HG02678 (cell line): ENCODE data around the gene TGM1.

ENCODE experiments used
- ATAC-seq: cut with Tn5 transposase; IDR thresholded peaks from one replicate; pipeline ENCODE4 v1.9.1; 2021; ENCODE audit warnings: mild to moderate bottlenecking, moderate library complexity; ENCODE audit not compliant: unreplicated experiment

TGM1 gene

DNA sequence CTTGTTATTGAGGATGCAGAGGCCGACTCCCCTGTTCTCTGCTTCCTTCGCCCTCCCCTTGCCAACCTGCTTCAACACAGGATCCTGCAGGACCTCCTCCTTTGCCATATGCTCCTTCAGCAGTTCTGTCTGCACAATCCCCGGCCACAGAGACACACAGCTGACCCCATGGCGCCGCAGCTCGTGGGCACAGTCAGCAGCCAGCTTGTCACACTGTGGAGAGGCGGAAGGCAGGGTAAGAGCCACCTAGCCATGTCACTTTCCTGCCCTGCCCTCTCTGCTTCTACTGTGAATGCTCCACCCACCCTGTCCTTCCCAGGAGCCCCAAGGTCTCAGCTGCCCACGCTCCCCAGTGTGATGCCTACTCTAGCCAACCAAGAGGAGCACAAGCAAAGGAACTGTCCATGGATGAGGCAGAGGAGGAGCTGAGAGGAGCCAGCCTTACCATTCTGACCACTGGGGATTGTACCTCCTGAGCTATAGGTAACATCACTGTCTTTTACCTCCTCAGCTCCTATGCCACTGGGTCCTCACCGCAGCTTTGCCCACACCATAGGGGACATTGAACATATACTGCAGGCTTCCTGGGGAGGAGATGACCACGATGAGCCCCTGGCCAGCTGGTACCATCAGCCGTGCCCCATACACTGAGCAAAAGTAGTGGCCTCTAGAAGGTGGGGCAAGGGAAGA lies 29.3 kb upstream of the TGM1 start:
- no peak for ATAC-seq

DNA sequence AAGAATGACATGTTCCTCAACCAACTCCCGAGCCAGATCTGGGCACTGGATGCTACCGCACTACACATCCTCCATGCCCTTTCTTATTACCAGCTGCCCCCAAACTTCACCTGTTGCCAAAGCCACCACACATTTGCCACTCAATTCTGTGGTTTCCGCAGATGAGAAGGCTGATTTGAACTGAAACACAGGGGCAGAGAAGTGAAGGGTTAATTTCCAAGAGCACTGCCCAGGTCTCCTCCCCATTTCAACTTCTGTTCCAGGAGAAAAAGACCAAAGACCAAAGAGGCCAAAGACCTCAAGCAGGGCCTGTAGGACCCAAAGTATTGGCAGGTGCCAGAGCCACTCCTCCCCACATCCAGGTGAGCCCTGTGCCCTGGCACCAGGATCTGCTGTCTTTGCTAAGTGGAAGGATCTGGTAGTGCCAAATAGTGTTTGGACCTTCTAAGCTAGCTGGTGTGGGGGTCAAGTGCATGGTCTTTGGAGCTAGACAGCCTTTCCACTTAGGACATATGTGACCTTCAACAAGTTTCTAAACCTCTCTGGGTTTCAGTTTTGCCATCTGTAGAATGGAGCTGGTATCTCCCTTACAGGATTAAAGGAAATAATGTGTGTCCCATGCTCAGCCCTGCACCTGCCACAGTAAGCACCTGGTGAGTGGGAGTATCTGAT lies 28.6 kb upstream of the TGM1 start:
- ATAC-seq: no peak

DNA sequence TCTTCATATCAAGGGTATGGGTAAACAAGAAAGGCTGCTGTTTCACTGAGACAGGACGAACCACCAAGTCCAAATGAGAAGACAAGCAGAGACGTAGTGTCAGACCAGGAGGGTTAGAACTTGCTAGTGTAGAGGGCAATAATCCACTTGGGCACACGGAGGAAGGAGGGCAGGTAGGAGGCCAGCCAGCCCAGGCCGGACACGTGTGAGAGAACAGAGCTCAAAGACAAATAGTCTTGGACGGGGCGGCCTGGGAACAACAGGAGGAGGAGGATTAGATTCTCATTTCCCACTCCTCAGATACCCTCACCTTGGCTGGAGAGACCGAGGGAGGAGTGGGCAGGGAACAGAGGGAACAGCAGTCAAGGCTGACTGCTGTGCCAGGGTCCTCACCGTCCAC lies 27.8 kb upstream of the TGM1 start:
- ATAC-seq: no peak

DNA sequence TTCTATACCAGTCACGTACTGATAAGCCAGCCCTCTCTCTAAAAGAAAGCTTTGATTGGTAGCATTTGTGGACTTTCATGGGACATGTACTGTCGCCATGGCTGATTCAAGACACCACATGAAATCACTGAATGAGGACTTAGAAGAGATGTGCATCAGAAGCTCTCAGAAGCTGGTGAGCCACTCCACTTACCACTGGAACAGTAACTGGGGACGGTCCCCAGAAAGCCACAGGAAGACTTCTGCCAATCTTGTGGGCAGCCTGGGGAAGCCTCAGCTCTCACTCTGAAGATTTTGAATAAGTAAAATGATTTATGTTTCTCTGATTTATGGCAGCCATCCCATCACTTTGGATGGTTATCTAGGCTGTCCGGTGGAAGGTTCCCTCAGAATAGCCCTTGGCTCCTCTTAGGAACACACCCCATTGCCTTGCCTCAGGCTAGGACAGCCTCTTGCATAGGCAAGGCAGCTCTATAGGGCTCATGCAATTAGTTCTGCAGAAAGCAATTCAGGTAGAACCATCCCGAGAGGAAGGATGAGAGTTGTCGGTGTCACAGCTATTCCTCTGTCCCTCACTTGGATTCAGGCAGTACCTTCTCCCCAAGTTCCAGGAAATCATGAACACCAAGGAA lies 26.8 kb upstream of the TGM1 start:
- no peak for ATAC-seq

DNA sequence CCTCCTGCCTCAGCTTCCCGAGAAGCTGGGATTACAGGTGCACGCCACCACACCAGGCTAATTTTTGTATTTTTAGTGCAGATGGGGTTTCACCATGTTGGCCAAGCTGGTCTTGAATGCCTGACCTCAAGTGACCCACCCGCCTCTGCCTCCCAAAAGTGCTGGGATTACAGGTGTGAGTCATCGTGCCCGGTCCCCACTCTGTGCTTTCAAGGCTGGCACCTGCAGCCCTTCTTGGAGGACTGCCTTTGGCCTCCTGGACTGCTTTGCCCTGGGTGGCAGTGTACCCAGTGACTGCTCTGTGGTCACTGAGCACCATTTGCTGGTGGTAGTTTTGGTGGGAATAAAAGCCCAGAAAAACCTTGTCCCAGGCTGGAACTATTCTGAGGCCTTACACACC lies 24.0 kb upstream of the TGM1 start:
- no peak for ATAC-seq

DNA sequence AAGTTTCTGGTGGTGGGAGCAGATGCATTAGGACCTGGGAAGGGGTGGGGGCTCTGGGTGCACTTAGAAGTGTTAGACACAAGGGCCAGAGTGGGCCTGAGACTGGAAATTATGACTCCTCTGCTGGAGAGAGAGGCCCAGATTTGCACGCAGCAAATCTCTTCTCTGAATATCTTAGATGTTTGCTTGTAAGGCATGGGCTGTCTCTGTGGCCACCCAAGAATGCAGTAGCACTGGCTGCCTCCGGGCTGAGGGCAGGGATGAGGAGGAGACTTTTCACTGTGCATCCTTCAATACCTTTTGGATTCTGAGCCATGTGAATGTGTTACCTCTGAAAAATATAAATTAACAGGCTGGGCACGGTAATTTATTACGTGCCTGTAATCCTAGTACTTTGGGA lies 22.4 kb upstream of the TGM1 start:
- ATAC-seq: no peak

DNA sequence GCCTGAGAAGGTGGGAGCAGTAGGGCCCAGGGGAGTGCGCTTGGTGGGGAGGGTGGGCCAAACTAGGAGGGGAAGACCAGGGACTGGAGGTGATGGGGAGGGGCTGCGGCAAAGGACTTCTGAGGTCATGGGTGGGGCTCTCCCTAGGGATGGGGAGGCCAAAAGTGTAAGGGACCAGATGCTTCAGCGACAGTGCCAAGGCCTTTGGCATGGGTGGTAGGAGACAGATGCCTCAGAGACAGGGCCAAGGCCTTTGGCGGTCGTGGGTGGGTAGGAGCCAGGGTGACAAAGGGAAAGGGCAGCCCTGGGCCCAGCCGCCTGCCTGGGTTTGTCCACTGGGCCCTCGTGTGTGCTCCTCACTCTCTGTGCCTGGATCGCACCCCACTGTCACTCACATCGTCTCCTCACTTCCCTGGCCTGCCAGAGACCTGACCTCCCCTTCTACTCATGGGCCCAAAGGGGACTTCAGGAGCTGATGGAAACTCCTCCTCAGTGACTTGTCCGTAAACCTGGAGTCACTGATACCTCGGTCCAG lies 21.6 kb upstream of the TGM1 start:
- ATAC-seq: no peak

DNA sequence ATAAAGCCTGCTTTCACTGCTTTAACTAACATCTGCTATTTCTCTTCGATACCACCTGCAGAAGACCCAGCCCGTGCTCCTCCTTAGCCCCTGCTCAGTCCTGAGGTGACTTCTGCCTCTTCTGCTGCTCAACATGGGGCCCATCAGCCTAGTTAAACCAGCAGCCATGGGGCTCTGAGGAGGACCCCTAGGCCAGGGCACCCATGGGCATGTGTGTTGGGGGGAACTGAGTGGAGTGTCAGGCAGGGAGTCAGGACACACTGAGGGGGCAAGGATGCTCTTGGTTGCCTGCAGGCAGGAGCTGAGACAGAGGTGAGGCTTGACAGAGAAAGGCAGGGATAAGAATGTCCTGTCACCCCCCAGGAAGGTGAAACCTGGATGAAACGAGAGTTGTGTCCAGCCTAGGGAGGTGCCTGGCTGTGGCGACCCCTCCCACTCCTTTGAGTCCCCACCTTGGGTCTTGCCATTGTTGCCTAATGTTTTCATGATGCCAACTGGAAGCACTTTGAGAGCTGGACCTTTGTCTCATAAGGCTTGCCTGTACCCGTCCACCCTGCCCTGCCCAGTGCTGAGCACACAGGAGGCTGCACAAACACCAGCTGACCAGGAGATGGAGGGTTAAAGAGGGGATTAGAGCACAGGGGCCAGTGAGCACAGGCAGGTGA lies 21.0 kb upstream of the TGM1 start:
- no peak for ATAC-seq

DNA sequence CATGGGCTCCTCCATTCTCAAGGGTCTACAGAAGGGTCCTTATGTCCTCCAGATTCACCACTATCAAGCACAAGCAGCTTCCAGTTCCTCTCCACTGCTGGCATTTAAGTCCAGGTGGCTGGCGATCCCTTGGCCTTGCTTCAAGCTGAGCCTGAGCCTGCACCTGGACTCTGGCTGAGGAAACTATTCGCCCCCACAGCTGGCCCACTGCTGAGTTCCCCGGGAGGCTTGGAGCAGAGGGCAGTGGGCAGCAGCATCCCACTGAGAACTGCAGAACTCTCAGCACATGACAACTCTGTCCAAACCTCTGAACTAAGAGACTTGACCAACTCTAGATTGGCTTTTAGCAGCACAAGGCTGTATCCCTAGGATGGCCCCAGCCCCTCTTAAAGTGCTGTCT lies 19.8 kb upstream of the TGM1 start:
- no peak for ATAC-seq

DNA sequence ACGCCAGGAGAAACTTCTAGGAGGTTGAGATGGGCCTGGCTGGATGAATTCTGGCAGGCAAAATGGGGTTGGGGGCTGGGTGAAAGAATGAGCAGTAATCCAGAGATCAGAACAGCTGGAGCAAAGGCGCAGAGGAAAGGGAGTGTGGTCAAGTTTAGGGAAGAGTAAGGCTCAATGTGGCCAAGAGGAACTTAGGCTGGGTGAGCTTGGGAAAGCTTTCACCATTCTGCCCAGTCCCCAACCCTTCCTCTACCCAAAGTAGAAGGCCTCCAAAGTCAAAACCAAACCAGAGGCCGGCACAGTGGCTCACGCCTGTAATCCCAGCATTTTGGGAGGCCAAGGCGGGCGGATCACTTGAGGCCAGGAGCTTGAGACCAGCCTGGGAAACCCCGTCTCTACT lies 18.7 kb upstream of the TGM1 start:
- ATAC-seq: no peak

DNA sequence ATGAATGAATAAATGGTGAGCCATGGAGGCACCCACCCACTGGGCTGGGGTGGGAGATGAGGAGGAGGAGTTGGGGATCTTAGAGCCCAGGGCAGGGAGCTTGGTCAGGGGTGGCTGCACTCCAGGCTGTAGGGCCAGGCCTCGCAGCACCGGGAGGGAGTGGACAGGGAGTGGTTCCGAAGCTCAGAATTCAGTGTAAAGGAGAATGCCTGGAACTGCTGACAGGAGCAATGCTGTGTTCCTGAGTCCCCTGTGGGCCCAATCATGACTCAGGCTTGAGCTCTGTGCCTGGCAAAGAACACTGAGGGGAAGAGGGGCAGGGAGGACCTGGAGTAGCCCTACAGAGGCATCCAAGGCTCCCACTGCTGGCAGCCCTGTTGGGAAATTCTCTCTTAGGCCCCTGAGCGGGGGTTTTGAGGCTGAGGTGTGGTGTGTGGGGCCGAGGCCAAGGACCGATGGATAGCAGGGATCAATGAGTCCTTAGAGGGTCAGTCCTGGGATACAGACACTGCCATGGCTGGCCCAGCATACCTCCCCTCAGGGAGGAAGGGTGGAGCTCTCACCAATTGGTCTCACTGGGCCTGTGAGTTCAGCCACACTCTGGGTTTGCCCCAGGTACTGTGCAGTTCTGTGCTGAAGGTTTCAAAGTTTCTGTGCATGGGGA lies 18.0 kb upstream of the TGM1 start:
- no peak for ATAC-seq

DNA sequence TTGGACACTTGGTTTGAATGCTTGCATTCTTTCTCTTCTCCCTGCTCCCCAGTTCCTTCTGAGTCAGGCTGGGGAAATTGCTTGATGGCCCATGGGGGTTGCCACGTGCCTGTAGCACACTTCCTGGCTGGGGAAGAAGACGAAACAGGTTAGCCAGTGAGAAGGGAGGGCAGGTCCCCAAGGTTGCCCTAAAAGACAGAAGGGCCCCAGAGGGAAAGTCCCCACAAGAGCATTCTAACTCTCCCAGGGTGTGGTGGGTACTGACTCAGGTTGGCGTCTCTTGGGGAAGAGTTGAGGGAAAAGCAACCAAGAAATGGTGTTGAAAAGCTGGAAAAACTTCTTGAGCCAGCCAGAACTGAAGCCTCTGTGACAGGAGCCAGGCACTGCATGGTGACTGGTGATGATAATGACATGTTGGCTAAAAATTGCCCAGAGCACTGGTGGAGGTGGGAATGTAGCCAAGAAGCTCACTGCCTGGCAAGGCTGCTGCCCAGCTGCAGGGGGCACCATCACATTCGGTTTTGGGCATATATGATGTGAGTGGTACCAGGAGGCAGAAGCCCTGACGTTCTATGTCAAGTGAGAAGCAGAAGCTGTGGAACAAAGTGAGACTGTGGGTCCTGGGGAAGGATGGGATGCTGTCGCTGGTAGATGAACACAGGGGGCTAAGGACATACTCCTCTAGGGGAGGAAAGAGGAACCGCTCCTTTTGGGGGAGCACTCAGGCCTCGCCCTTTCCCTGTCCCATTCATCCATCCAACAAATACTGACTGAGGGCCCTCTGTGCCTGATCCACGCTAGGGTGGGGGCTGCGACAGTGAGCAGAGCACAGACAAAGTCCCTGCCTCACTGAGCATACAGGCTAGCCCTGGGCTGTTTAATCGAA lies 16.6 kb upstream of the TGM1 start:
- ATAC-seq: peak; percentile 72

DNA sequence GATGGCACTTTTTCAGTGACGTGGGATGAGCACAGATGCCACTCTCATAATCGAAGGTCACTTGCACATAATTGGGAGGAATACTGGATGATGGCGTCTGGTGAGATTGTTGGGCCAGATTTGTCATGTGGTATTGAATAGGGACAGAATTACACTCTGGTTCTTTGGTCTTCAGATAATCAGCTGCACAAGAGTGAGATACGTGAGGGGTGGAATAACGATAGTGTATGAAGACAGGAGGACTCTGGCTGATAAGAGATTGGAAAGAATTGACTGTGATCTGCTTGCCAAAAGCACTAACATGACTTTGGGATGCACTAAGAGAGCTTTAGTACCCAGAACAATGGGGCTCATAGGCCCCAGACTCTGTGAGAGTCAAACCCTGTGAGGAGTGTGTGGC lies 15.4 kb upstream of the TGM1 start:
- ATAC-seq: no peak

DNA sequence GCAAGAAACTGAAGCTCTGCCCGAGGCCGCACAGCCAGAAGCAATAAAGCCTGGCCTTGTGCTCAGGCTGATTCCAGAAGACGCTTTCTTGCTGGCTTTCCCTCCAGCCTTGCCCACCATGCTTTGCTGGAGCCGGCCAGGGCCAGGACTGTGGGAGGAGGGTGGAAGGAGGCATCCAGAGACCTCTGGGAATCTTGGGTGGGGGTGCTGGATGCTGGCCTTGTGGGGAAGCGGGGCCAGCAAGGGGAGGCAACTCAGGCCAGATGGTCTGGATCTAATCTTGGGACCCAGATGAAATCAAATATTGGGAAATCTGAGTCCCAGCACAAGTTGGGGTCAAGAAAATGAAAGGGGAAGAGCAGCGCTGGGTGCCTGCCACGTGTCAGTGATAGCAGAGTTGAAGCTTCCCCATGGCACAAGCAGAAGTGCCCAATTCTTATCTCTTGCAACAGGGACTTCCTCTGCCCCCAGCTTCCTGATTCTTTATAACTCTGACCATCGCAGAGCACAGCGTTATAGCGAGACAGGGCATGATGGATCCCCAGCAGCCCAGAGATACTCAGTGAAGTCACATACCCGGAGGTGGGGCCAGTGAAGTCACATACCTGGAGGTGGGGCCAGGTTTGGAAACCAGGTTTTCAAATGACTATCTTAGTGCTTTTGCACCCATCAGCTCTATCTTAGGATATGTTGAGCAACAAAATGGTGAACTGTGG lies 14.8 kb upstream of the TGM1 start:
- no peak for ATAC-seq

DNA sequence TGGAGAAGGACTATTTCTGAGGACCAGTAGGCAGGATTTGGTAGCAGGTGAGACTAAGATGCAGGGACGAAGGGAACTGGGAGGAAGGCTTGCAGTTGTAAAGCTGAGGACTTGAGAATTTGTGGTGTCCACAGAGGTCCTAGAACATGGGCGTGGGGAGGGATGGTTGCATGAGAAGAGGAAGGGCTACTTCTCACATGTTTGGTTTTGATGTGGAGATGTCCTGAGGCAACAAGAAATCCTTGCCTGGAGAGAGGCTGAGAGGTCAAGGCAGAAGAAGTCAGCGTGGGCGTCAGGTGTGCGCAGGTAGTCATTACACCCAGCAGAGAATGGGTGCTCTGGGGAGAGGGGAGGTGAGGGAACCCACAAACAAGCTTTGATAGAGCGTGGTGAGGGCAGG lies 14.1 kb upstream of the TGM1 start:
- no peak for ATAC-seq

DNA sequence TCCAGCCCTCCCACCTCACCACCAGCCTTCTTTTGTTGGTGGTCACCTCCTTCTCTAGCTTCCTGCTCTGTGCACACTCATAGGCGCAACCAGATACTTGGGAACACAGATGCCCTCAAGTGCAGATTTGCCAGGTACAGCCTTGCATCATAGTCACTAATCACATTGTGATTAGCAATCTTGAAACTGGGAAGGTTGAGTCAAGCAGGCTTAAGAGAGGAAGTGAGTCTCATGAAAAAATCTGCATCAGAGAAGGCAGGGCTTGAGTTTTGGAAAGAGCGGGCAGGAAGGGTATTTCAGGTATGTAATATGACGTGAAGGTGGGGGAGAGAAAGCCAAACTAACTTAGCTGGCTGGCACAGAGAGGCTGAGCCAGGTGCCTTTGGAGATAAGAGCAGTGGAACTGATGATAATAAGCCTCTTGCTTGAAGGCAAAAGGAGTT lies 11.1 kb upstream of the TGM1 start:
- ATAC-seq: peak; percentile 29

DNA sequence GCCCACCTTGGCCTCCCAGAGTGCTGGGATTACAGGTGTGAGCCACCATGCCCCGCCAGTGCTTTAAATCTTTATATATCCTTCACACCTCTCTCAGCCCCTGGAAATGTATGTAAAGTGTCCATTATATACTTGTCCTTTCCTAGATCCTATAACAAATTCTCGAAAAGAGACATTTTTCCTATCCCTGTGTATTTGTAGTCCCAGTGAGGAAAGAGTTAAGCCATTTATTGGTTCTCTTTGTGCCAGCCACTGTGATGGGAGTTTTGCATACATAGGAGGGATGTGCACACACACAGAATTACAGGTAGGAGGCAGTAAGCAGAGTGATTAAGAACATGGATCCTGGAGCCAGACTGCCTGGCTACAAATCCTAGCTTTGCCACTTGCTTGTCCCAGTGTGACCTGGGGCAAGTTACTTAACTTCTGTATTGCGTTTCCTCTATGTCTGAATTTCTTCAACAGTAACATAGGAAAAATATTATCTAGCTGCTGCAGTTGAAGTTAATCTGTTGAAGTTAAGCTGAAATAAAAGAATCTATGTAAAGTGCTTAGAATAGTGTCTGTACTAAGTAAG lies 10.5 kb upstream of the TGM1 start:
- ATAC-seq: no peak

DNA sequence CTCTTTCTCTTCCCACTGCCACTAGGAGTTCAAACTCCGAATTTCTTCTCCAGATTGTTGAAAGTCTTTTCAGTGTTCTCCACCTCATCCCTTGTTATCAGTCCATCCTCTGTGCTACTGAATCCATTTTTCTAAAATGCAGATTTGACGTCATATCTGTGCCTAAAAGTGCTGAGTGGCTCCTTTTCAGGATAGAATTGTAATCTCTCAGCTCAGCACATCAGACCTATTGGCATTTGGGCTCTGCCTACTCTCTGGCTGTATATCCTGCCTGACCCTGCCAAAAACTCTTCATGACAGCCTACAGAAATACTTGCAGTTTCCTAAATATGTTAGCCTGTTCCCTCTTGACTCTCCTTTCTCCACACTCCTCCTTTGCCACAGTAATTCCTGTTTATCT lies 9.5 kb upstream of the TGM1 start:
- no peak for ATAC-seq

DNA sequence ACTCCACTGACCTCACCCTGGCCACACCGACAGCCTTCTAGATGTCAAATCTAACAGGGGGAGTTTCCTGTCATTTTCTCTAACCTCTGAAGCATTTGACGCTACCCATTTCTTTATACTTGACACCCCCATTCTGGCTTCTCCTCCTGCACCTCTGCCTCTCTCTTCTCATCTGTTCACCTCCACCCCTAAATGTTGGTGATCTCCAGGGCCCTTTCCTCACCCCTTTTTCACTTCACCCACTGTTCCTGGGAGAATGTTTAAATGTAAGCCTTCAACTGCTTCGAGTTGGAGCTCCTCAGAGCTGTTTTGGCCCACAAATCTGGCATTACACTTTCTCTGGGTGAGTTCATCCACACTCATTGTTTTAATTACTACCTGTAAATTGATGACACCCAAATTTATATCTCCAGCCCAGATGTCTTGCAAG lies 8.9 kb upstream of the TGM1 start:
- ATAC-seq: no peak
